Measurements from ENCODE around the gene JAKMIP1. TPM values are rescaled to one million over a fixed set of nuclear protein-coding genes. Genes with fewer than 3 reads are reported as not detected.
"Not testable (repeated sequence)": the region's sequence is repeated elsewhere in the genome, so short reads cannot be mapped to it uniquely, and the experiment has no call there.

Gene JAKMIP1
- total RNA-seq, 6 donors from 2014 or later = 0.40 to 6.8 (median 1.0) TPM

DNA sequence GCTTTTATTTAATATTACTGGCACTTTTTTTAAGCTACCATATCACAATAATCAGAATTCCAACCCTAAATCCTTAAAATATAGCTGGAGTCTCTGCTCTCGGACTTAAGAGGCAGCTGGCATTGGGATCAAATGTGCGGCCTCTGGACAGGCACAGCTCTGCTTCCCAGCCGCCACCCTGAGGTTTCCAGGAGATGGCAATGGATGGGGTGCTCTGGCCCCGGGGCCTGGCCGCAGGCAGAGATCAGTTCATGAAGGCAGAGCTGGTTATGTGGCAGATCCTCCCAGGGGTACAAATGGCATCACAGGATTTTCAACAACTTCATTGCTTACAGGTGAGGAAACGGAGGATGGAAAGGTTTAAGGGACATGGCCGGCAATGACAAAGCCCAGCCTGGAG lies 57.8 kb downstream of the JAKMIP1 start:
- Histone ChIP-seq H3K27ac (no peak overlapping the region), H3K4me1 (no peaks in the 10 kb centered on the region), H3K4me3 (no peak overlapping the region), H3K9me3 (peaks cover 0 to 10% (median 5%) of the 10 kb centered on the region in 4 donors), H3K27me3 (no peaks in the 10 kb centered on the region), H3K36me3 (no peaks in the 10 kb centered on the region)
- 88 to 94% methylated on average over 7 of the region's 7 CpGs for WGBS, 2 donors
- no peak for ATAC-seq (ENCODE audit: low FRiP score in 2 of 2)
- TF ChIP-seq POLR2AphosphoS5 (IDR thresholded peaks at IDR 0.05) (no peak), POLR2A (IDR thresholded peaks at IDR 0.05) (no peak), EP300 (IDR thresholded peaks at IDR 0.05) (no peak)
- TF ChIP-seq, protein P1, sequence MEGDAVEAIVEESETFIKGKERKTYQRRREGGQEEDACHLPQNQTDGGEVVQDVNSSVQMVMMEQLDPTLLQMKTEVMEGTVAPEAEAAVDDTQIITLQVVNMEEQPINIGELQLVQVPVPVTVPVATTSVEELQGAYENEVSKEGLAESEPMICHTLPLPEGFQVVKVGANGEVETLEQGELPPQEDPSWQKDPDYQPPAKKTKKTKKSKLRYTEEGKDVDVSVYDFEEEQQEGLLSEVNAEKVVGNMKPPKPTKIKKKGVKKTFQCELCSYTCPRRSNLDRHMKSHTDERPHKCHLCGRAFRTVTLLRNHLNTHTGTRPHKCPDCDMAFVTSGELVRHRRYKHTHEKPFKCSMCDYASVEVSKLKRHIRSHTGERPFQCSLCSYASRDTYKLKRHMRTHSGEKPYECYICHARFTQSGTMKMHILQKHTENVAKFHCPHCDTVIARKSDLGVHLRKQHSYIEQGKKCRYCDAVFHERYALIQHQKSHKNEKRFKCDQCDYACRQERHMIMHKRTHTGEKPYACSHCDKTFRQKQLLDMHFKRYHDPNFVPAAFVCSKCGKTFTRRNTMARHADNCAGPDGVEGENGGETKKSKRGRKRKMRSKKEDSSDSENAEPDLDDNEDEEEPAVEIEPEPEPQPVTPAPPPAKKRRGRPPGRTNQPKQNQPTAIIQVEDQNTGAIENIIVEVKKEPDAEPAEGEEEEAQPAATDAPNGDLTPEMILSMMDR (IDR thresholded peaks at IDR 0.05) = no peak
- DNase-seq = peak in 1 of 2 donors; percentile 40

GRCh38 chr4:6141554-6141953 lies 58.8 kb downstream of the JAKMIP1 start:
- no peak for DNase-seq
- H3K4me3 ChIP-seq = no peak overlapping the region
- H3K4me1 ChIP-seq = no peaks in the 10 kb centered on the region
- H3K9me3 ChIP-seq = peaks cover 0 to 10% (median 5%) of the 10 kb centered on the region in 4 donors
- no peak for ATAC-seq (ENCODE audit: low FRiP score in 2 of 2)
- H3K36me3 ChIP-seq = no peaks in the 10 kb centered on the region
- no peak overlapping the region for H3K27ac ChIP-seq
- H3K27me3 ChIP-seq = no peaks in the 10 kb centered on the region
- 67 to 82% methylated on average over 9 of the region's 9 CpGs for WGBS, 2 donors
- TF ChIP-seq, protein P1 (IDR thresholded peaks at IDR 0.05) = no peak
- no peak for TF ChIP-seq POLR2A (IDR thresholded peaks at IDR 0.05)
- no peak for TF ChIP-seq POLR2AphosphoS5 (IDR thresholded peaks at IDR 0.05)
- no peak for TF ChIP-seq EP300 (IDR thresholded peaks at IDR 0.05)

- ATAC-seq (ENCODE audit: low FRiP score in 2 of 2); H3K9me3 ChIP-seq; H3K27ac ChIP-seq; H3K4me3 ChIP-seq; H3K4me1 ChIP-seq; DNase-seq; H3K36me3 ChIP-seq; H3K27me3 ChIP-seq: not testable (repeated sequence)
- WGBS, 2 donors = 93% methylated on average over 13 to 14 of the region's 14 CpGs
Observed at GRCh38 chr4:6141021-6141420, 59.3 kb downstream of the JAKMIP1 start.

DNA sequence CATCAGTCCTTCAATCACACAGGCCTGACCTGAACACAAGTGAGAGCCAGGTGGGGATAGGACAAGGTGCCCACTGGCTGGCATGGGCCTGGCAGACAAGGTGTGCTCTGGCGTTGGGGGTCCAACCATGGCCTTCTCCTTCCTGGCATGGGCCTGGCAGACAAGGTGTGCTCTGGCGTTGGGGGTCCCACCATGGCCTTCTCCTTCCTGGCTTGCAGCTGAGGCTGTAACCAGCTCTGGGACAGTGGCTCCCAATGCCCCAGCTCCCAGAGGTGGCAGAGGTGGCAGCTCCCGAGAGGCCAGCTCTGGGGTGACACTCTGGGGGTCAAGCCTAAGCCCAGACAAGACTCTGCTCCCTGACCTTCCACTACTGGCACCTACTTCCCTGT lies 62.6 kb downstream of the JAKMIP1 start:
- WGBS, 2 donors = 67 to 93% methylated on average over 1 to 3 of the region's 3 CpGs
- Histone ChIP-seq H3K4me1 (no peaks in the 10 kb centered on the region), H3K36me3 (no peaks in the 10 kb centered on the region), H3K4me3 (no peak overlapping the region), H3K27ac (no peak overlapping the region), H3K27me3 (no peaks in the 10 kb centered on the region), H3K9me3 (no peaks in the 10 kb centered on the region)
- ATAC-seq (ENCODE audit: low FRiP score in 2 of 2) (no peak), DNase-seq (peak in 1 of 2 donors; percentile 29)
- TF ChIP-seq POLR2AphosphoS5 (IDR thresholded peaks at IDR 0.05) (no peak), POLR2A (IDR thresholded peaks at IDR 0.05) (no peak), EP300 (IDR thresholded peaks at IDR 0.05) (no peak)
- TF ChIP-seq, protein P1 (IDR thresholded peaks at IDR 0.05) = no peak

DNA sequence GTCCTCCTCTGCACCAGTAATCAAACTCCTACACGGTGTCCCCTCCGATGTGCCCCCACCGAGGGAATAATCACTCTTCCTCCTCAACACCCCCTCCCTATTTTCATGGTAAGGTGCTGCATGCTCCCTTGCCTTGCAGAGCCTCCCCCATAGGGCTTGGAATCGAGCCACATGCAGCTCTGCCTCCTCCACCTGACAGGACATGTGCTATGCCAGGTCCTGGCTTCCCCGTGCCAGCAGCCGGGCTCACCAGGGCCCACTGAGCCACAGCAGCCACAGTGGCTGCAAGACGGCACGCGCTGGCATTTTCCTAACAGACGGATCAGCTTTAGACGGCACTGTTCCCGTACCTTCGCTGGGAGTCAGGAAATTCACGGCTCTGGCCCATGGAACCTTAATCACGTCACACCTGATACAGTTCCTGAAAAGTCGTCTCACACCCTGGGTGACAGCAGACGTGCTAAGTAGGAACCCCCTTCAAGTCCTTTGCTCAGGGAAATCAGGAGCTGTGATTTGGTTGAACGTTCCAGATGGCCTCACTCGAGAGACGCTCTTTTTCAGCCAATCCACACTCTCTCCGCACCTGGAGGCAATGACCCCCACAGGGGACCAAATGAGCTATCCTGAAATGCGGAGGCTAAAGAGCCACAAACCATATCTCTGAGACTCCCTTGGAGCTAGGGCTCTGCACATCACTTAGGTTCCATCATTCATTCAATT lies 63.2 kb downstream of the JAKMIP1 start:
- H3K36me3 ChIP-seq = no peaks in the 10 kb centered on the region
- no peaks in the 10 kb centered on the region for H3K9me3 ChIP-seq
- H3K27ac ChIP-seq = no peak overlapping the region
- H3K4me3 ChIP-seq = no peak overlapping the region
- ATAC-seq (ENCODE audit: low FRiP score in 2 of 2) = peak in 1 of 2 donors; percentile 31
- peak in 1 of 2 donors; percentile 50 for DNase-seq
- no peaks in the 10 kb centered on the region for H3K4me1 ChIP-seq
- WGBS, 2 donors = 68 to 75% methylated on average over 21 to 22 of the region's 22 CpGs
- H3K27me3 ChIP-seq = no peaks in the 10 kb centered on the region
- TF ChIP-seq POLR2AphosphoS5 (IDR thresholded peaks at IDR 0.05) (no peak), EP300 (IDR thresholded peaks at IDR 0.05) (no peak), POLR2A (IDR thresholded peaks at IDR 0.05) (no peak)
- TF ChIP-seq, protein P1 (IDR thresholded peaks at IDR 0.05) = no peak

Measured in upper lobe of left lung (tissue), 6 donors.